K562 (cell line): Measurements from ENCODE around the gene UBXN10. TPM values are rescaled to one million over a fixed set of nuclear protein-coding genes. Genes with fewer than 3 reads are reported as not detected.
A peak's percentile ranks its signal among the peaks of the same experiment; 100 is the strongest.

Source experiments
- ATAC-seq: fragments of 200-7000 bp; cut with Tn5 transposase; 3 replicates; pipeline ENCODE4 v1.9.1; 2020; ENCODE audit warnings: moderate library complexity
- BruUV-seq: library from RNA; stranded (reverse); fragments of 400-500 nt; replicated peaks from 2 replicates; lab custom pipeline; 2021; lab: Mats Ljungman, UMichigan
- CTCF ChIA-PET: fragments of 300-600 bp; formaldehyde crosslinking; extraction: SDS; loops from one replicate; lab custom pipeline; 2021; ENCODE audit warnings: low intra/inter-chr PET ratio; lab: Yijun Ruan, JAX
- POLR2A ChIA-PET: fragments of 300-600, 350-650 bp; sonication (Branson Sonifier 250); formaldehyde crosslinking; extraction: SDS; loops from one replicate; lab custom pipeline; 2021; ENCODE audit warnings: antibody characterized with exemption, inconsistent platforms; lab: Yijun Ruan, JAX
- DNase-seq, 4 experiments: peaks; one replicate each; pipeline versions ENCODE4 v3.0.0 to v3.0.0-alpha.2; 2011 to 2018; ENCODE audit warnings: low spot score in 3 of 4, mixed read lengths in 3 of 4; ENCODE audit errors: extremely low read depth in 1 of 4
- FAIRE-seq: peaks from 2 replicates; lab custom pipeline; 2011; peaks lifted over from hg19 to GRCh38; lab: Jason Lieb, UNC
- H2AFZ ChIP-seq: 2 replicates; pipeline ENCODE4 v1.6.0; 2011; ENCODE audit warnings: low read depth, low read length, control low read depth, inconsistent platforms
- H3K27ac ChIP-seq: fragments of 200-600 bp; 3 replicates; pipeline ENCODE4 v1.8.0; 2011; ENCODE audit warnings: low read depth, mild to moderate bottlenecking, control low read depth, inconsistent platforms, low read length, moderate library complexity, mixed read lengths; ENCODE audit errors: extremely low read depth
- H3K27me3 ChIP-seq, 2 experiments: fragments of 300-600 bp in 1 of 2; 2 replicates in 1 of 2; 3 replicates in 1 of 2; pipeline versions ENCODE4 v1.6.0 to v1.8.0; 2011; ENCODE audit warnings: inconsistent platforms in 2 of 2, low read length in 2 of 2, mild to moderate bottlenecking in 1 of 2, mixed read lengths in 1 of 2, moderate library complexity in 1 of 2; ENCODE audit not compliant: control insufficient read depth in 2 of 2, insufficient read depth in 2 of 2
- H3K36me3 ChIP-seq: fragments of 300-600 bp; 3 replicates; pipeline ENCODE4 v1.8.0; 2011; ENCODE audit warnings: mild to moderate bottlenecking, low read length, inconsistent platforms; ENCODE audit not compliant: control insufficient read depth, insufficient read depth
- H3K4me1 ChIP-seq, 2 experiments: fragments of 200-600 bp in 1 of 2; replicated peaks in 1 of 2; 2 replicates in 1 of 2; 3 replicates in 1 of 2; pipeline versions ENCODE4 v1.5.1 to v1.8.0; 2011; ENCODE audit warnings: inconsistent platforms in 2 of 2, low read length in 2 of 2, mild to moderate bottlenecking in 1 of 2, mixed read lengths in 1 of 2, moderate library complexity in 1 of 2; ENCODE audit not compliant: control insufficient read depth in 2 of 2, insufficient read depth in 2 of 2
- H3K4me2 ChIP-seq: 2 replicates; pipeline ENCODE4 v1.6.1; 2011; ENCODE audit warnings: low read length, control low read depth, inconsistent platforms, mixed read lengths; ENCODE audit not compliant: insufficient read depth
- H3K4me3 ChIP-seq: fragments of 200-600 bp; sonication (generic), shearing (Covaris generic); 2 replicates; pipeline ENCODE4 v1.5.1; 2016; ENCODE audit warnings: control low read depth, inconsistent platforms
- H3K79me2 ChIP-seq: fragments of 200-600 bp; 3 replicates; pipeline ENCODE4 v1.8.0; 2011; ENCODE audit warnings: low read length, inconsistent platforms; ENCODE audit not compliant: control insufficient read depth, insufficient read depth
- H3K9ac ChIP-seq, 2 experiments: 2 replicates each; pipeline versions ENCODE4 v1.6.0 to v1.6.1; 2011; ENCODE audit warnings: low read depth in 2 of 2, low read length in 2 of 2, control low read depth in 1 of 2, inconsistent platforms in 1 of 2, mild to moderate bottlenecking in 1 of 2, mixed read lengths in 1 of 2; ENCODE audit not compliant: insufficient read depth in 1 of 2
- H3K9me1 ChIP-seq: one replicate; pipeline ENCODE4 v1.6.0; 2011; ENCODE audit warnings: inconsistent platforms, mild to moderate bottlenecking, low read length, moderate library complexity; ENCODE audit not compliant: control insufficient read depth, insufficient read depth
- H3K9me3 ChIP-seq: replicated peaks from 2 replicates; pipeline ENCODE4 v1.5.1; 2011; ENCODE audit warnings: low read depth, low read length, inconsistent platforms; ENCODE audit not compliant: control insufficient read depth, insufficient read depth
- H4K20me1 ChIP-seq: replicated peaks from 2 replicates; pipeline ENCODE4 v1.6.1; 2011; ENCODE audit warnings: low read length, inconsistent platforms, mixed read lengths; ENCODE audit not compliant: control insufficient read depth, insufficient read depth
- ARID2 ChIP-seq: fragments of 450-650 bp; IDR thresholded peaks from 2 replicates; pipeline ENCODE4 v1.6.1; 2017; ENCODE audit warnings: antibody characterized with exemption, mild to moderate bottlenecking
- CXXC5 ChIP-seq: fragments of 250-450 bp; sonication (Bioruptor Pico); IDR thresholded peaks from 2 replicates; pipeline ENCODE4 v1.8.0; 2022; ENCODE audit warnings: inconsistent platforms, mild to moderate bottlenecking, moderate library complexity
- E2F5 ChIP-seq: sonication (generic); formaldehyde crosslinking; IDR thresholded peaks from 2 replicates; pipeline ENCODE4 v1.8.0; 2022; ENCODE audit warnings: mild to moderate bottlenecking, missing genetic modification reagents
- ETV6 ChIP-seq, 3 experiments: fragments of 150-350 bp in 1 of 3; sonication (generic) in 1 of 3; formaldehyde crosslinking in 1 of 3; IDR thresholded peaks; 2 replicates each; pipeline versions ENCODE4 v1.6.1 to v1.8.0; 2014 to 2022; ENCODE audit warnings: borderline replicate concordance in 2 of 3, low read depth in 2 of 3, antibody characterized with exemption in 1 of 3, low read length in 1 of 3, mild to moderate bottlenecking in 1 of 3, missing genetic modification reagents in 1 of 3
- HMGXB4 ChIP-seq: sonication (generic); formaldehyde crosslinking; IDR thresholded peaks from 2 replicates; pipeline ENCODE4 v1.8.1; 2023; ENCODE audit warnings: mild to moderate bottlenecking, missing genetic modification reagents
- HNRNPK ChIP-seq: fragments of 200-400 bp; formaldehyde crosslinking; IDR thresholded peaks from one replicate; pipeline ENCODE4 v1.6.1; 2018; ENCODE audit warnings: mild to moderate bottlenecking, low read depth, low read length; ENCODE audit not compliant: poor library complexity, severe bottlenecking
- KDM1A ChIP-seq, 2 experiments: fragments of 450-650 bp; IDR thresholded peaks; 2 replicates each; pipeline ENCODE4 v1.6.1; 2016; ENCODE audit warnings: mild to moderate bottlenecking in 2 of 2
- PML ChIP-seq: IDR thresholded peaks from 2 replicates; pipeline ENCODE4 v1.6.1; 2012; ENCODE audit warnings: low read length, inconsistent platforms
- STAT6 ChIP-seq: sonication (generic); formaldehyde crosslinking; IDR thresholded peaks from 2 replicates; pipeline ENCODE4 v1.8.1; 2023; ENCODE audit warnings: mild to moderate bottlenecking, missing genetic modification reagents
- TAL1 ChIP-seq: fragments of 450-650 bp; IDR thresholded peaks from 2 replicates; pipeline ENCODE4 v1.6.1; 2016; ENCODE audit warnings: mild to moderate bottlenecking
- ZNF174 ChIP-seq: fragments of 250-450 bp; sonication (Bioruptor Pico); IDR thresholded peaks from 2 replicates; pipeline ENCODE4 v1.4.0; 2020; ENCODE audit warnings: mild to moderate bottlenecking
- ZNF239 ChIP-seq: fragments of 250-450 bp; sonication (Bioruptor Pico); IDR thresholded peaks from 2 replicates; pipeline ENCODE4 v1.4.0; 2020; ENCODE audit warnings: mild to moderate bottlenecking
- WGBS: fragments of 100-300 bp; shearing (Covaris generic); methylation state at CpG from one replicate; pipeline ENCODE4 v1.1.6; 2016; ENCODE audit warnings: low coverage, mixed read lengths; ENCODE audit not compliant: insufficient coverage; ENCODE audit errors: missing lambda C conversion rate; 5-methylcytosine and 5-hydroxymethylcytosine counted together
- in situ Hi-C: fragments of 300-500 bp; cut with MboI; formaldehyde crosslinking; loops from 4 replicates; pipeline ENCODE4 v1.15.0; 2018; ENCODE audit warnings: inconsistent platforms, mixed read lengths
- intact Hi-C: fragments of 100-400 bp; cut with micrococcal nuclease; formaldehyde crosslinking; loops from 2 replicates; pipeline ENCODE4 v1.14.2; 2022
- polyA plus RNA-seq, 8 experiments: library from polyadenylated mRNA; depleted of rRNA in 4 of 8; stranded (reverse) in 5 of 8; unstranded in 3 of 8; fragments of >200 nt; fragmentation: Nextera tagmentation in 2 of 8; fragmentation: Illumina TruSeq in 1 of 8; extraction: Ambion mirVana in 2 of 8; extraction: Trizol in 1 of 8; gene quantifications; 2 replicates each; pipeline versions ENCODE4 v1.2.1 to v1.2.3, GENCODE V29; 2011 to 2014; ENCODE audit warnings: inconsistent platforms in 1 of 8, missing spikeins in 1 of 8
- total RNA-seq, 7 experiments: library from RNA; depleted of rRNA in 6 of 7; stranded (reverse); fragments of >200 nt in 6 of 7; fragmentation: Illumina TruSeq in 2 of 7; extraction: Trizol in 2 of 7; gene quantifications; 2 replicates each; pipeline versions ENCODE4 v1.2.1 to v1.2.3, GENCODE V29; 2011 to 2021; ENCODE audit warnings: low replicate concordance in 1 of 7
- TF ChIP-seq, protein P1 (sequence below): fragments of 250-450 bp; sonication (Bioruptor Pico); IDR thresholded peaks from 2 replicates; pipeline ENCODE4 v1.8.0; 2021; ENCODE audit warnings: moderate library complexity, mild to moderate bottlenecking, inconsistent platforms
- TF ChIP-seq, protein P2 (sequence below): sonication (generic); formaldehyde crosslinking; IDR thresholded peaks from 2 replicates; pipeline ENCODE4 v1.8.0; 2023; ENCODE audit warnings: mild to moderate bottlenecking, missing genetic modification reagents

The UBXN10 gene
- total and polyA plus RNA-seq, 9 of the 15 experiments (the other 6 are each of a cell fraction or from before 2014, with no cell fraction given), result 10.7 to 17.7 (median 13.6) TPM

DNA sequence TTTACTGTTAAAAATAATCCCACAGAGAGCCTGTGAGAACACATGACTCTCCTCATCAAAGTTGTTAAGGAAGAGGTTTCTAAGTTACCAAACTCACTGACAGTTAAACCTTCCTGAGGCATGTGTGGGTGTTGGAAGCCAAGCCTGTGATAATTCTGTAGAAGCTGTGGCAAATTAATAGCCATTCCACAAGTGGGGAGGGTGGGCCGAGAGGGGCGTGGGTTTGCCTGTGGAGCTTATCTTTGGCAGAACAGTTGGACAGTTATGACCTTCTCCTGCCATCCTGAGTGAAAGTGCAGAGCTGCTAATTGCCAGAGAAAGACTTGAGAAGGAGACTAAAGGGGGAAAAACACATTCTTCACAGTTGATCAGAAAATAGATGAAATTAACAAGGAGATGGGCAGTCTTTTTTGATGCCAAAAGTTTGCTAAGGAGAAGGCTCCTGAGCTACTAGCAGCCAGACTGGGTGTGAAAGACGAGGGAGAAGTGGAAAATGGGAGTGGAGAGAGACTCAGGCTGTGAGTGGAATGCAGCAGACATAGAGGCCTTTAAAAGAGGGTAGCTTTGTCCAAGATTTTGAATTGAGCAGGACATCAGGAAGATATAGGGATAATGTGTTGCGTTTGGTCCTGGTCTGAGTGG is 2.0 kb downstream of the UBXN10 start:
- POLR2A ChIA-PET, result interaction anchor here (0.6 to 2.2 kb wide), 9 partner anchors 9 to 888 kb away, joined by 3 to 15 read pairs (median 4); no protein-coding TSS in a partner anchor
- CTCF ChIA-PET, result no interaction called here
- TF ChIP-seq ZNF174 (CRISPR knock-in tag) (peak; percentile 17; the same call in 1 of the 2 replicates), E2F5 (CRISPR knock-in tag) (no peak), KDM1A (IDR thresholded peaks at IDR 0.05) (peak; percentile 41 to 46; a peak in 2 of 4 replicates), PML (peak; percentile 46; the same call in 1 of the 2 replicates), HNRNPK (no peak), HMGXB4 (CRISPR knock-in tag) (no peak), ZNF239 (CRISPR knock-in tag) (0 out of 2 replicates have a peak, but pooled peaks have one; percentile 5), CXXC5 (CRISPR knock-in tag) (0 out of 2 replicates have a peak, but pooled peaks have one; percentile 12), STAT6 (CRISPR knock-in tag) (peak; percentile 31; the same call in 1 of the 2 replicates), ETV6 (IDR thresholded peaks at IDR 0.05; ENCODE audit: borderline replicate concordance in 1 of 2, low read depth in 2 of 2, low read length in 1 of 2) (no peak), ETV6 (CRISPR knock-in tag; IDR thresholded peaks at IDR 0.05; ENCODE audit: borderline replicate concordance) (no peak), TAL1 (peak; percentile 71), ARID2 (0 out of 2 replicates have a peak, but pooled peaks have one; percentile 51)
- TF ChIP-seq, protein P1, sequence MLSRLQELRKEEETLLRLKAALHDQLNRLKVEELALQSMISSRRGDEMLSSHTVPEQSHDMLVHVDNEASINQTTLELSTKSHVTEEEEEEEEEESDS (CRISPR knock-in tag), result no peak
- TF ChIP-seq, protein P2, sequence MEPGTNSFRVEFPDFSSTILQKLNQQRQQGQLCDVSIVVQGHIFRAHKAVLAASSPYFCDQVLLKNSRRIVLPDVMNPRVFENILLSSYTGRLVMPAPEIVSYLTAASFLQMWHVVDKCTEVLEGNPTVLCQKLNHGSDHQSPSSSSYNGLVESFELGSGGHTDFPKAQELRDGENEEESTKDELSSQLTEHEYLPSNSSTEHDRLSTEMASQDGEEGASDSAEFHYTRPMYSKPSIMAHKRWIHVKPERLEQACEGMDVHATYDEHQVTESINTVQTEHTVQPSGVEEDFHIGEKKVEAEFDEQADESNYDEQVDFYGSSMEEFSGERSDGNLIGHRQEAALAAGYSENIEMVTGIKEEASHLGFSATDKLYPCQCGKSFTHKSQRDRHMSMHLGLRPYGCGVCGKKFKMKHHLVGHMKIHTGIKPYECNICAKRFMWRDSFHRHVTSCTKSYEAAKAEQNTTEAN (CRISPR knock-in tag), result no peak

More for the DNA sequence above, 2.0 kb downstream of the UBXN10 start:
- H3K4me2 ChIP-seq, result peak overlapping the region; percentile 87
- FAIRE-seq (peak; percentile 93), ATAC-seq (peak; percentile 28), DNase-seq (peak; percentile 62 to 95 (median 74))
- H3K36me3 ChIP-seq, result peaks cover 28% of the 10 kb centered on the region; the same call in 2 of the 3 replicates
- WGBS, result 0% methylated on average over 4 of the region's 4 CpGs
- H3K9ac ChIP-seq, result peak overlapping the region; percentile 57 to 89; a peak in 3 of 4 replicates
- H3K4me1 ChIP-seq, result peaks cover 71 to 83% of the 10 kb centered on the region in 2 experiments
- no peaks in the 10 kb centered on the region for H3K9me1 ChIP-seq
- no TSS peak for BruUV-seq
- in situ Hi-C loops (no loop called here), intact Hi-C loops (no loop called here)
- peak overlapping the region; percentile 74 for H3K4me3 ChIP-seq
- no peaks in the 10 kb centered on the region for H4K20me1 ChIP-seq
- H2AFZ ChIP-seq, result peak overlapping the region; percentile 6; the same call in 1 of the 2 replicates
- H3K9me3 ChIP-seq, result no peaks in the 10 kb centered on the region
- peaks cover 46% of the 10 kb centered on the region for H3K79me2 ChIP-seq
- H3K27me3 ChIP-seq, result no peaks in the 10 kb centered on the region
- peak overlapping the region; percentile 95 for H3K27ac ChIP-seq
